H1 (cell line): ENCODE data around the gene TMEM131L. TPM values are rescaled to one million over a fixed set of nuclear protein-coding genes. Genes with fewer than 3 reads are reported as not detected.

Experiments
- CTCF ChIA-PET: fragments of 300-600 bp; sonication (Branson Sonifier 250); formaldehyde crosslinking; loops from one replicate; lab custom pipeline; 2021; ENCODE audit not compliant: partially characterized antibody; lab: Charles Lee
- POLR2A ChIA-PET: fragments of 300-600 bp; sonication (Branson Sonifier 250); formaldehyde crosslinking; loops from one replicate; lab custom pipeline; 2021; ENCODE audit warnings: inconsistent platforms; ENCODE audit not compliant: partially characterized antibody; lab: Charles Lee
- DNase-seq, 2 experiments: peaks; one replicate each; pipeline versions ENCODE4 v3.0.0 to v3.0.0-alpha.2; 2010 to 2022; ENCODE audit warnings: low spot score in 2 of 2, low read depth in 1 of 2, mixed read lengths in 1 of 2
- FAIRE-seq: peaks from 2 replicates; lab custom pipeline; 2011; peaks lifted over from hg19 to GRCh38; lab: Jason Lieb, UNC
- H2AFZ ChIP-seq: 2 replicates; pipeline ENCODE4 v1.8.1; 2012; ENCODE audit warnings: low read length, inconsistent platforms
- H2AK5ac ChIP-seq: 2 replicates; pipeline ENCODE4 v1.6.1; 2013; ENCODE audit warnings: low read depth, low read length
- H2BK120ac ChIP-seq: replicated peaks from 2 replicates; pipeline ENCODE3; 2013; ENCODE audit warnings: low read depth, low read length, inconsistent platforms
- H2BK12ac ChIP-seq: 2 replicates; pipeline ENCODE4 v1.6.1; 2013; ENCODE audit warnings: low read depth, low read length
- H2BK15ac ChIP-seq: 2 replicates; pipeline ENCODE4 v1.6.1; 2013; ENCODE audit warnings: low read length
- H2BK20ac ChIP-seq: 2 replicates; pipeline ENCODE4 v1.6.1; 2013; ENCODE audit warnings: low read length
- H2BK5ac ChIP-seq: 2 replicates; pipeline ENCODE4 v1.6.1; 2013; ENCODE audit warnings: low read depth, low read length
- H3K14ac ChIP-seq: 2 replicates; pipeline ENCODE4 v1.6.1; 2013; ENCODE audit warnings: inconsistent platforms; ENCODE audit not compliant: insufficient read length
- H3K18ac ChIP-seq: 2 replicates; pipeline ENCODE4 v1.6.1; 2013; ENCODE audit warnings: low read length; ENCODE audit errors: extremely low read depth
- H3K23ac ChIP-seq: 2 replicates; pipeline ENCODE4 v1.6.1; 2013; ENCODE audit warnings: inconsistent platforms; ENCODE audit not compliant: insufficient read length
- H3K23me2 ChIP-seq: 2 replicates; pipeline ENCODE4 v1.6.1; 2013; ENCODE audit warnings: low read depth, low read length
- H3K27ac ChIP-seq: 2 replicates; pipeline ENCODE4 v1.6.1; 2011; ENCODE audit warnings: low read depth, low read length, inconsistent platforms
- H3K27me3 ChIP-seq, 4 experiments: replicated peaks in 1 of 4; 1 replicate in 1 of 4; 2 replicates in 3 of 4; pipeline versions ENCODE4 v1.6.1 to v1.8.1; 2011 to 2013; ENCODE audit warnings: low read length in 3 of 4, mild to moderate bottlenecking in 3 of 4, inconsistent platforms in 2 of 4, mixed read lengths in 2 of 4, moderate library complexity in 1 of 4; ENCODE audit not compliant: control insufficient read depth in 3 of 4, insufficient read depth in 3 of 4; ENCODE audit errors: extremely low read depth in 1 of 4
- H3K36me3 ChIP-seq, 4 experiments: 2 replicates each; pipeline versions ENCODE4 v1.6.1 to v1.8.1; 2011 to 2013; ENCODE audit warnings: mild to moderate bottlenecking in 4 of 4, low read length in 3 of 4, moderate library complexity in 2 of 4, control low read depth in 1 of 4, inconsistent platforms in 1 of 4; ENCODE audit not compliant: insufficient read depth in 4 of 4, control insufficient read depth in 2 of 4
- H3K4ac ChIP-seq: replicated peaks from 2 replicates; pipeline ENCODE3; 2013; ENCODE audit warnings: low read length, low read depth, mixed read lengths, inconsistent platforms; ENCODE audit not compliant: insufficient read length
- H3K4me1 ChIP-seq, 4 experiments: replicated peaks in 1 of 4; 1 replicate in 1 of 4; 2 replicates in 3 of 4; pipeline versions ENCODE4 v1.6.1 to v1.8.1; 2011 to 2013; ENCODE audit warnings: low read length in 3 of 4, inconsistent platforms in 2 of 4, mixed read lengths in 1 of 4; ENCODE audit not compliant: insufficient read depth in 4 of 4, control insufficient read depth in 3 of 4
- H3K4me2 ChIP-seq, 2 experiments: 2 replicates each; pipeline versions ENCODE4 v1.6.1 to v1.8.1; 2011 to 2013; ENCODE audit warnings: low read depth in 2 of 2, low read length in 2 of 2, control low read depth in 1 of 2, inconsistent platforms in 1 of 2, mild to moderate bottlenecking in 1 of 2; ENCODE audit not compliant: insufficient read depth in 1 of 2
- H3K4me3 ChIP-seq, 4 experiments: fragments of 200-600, 300-600 bp in 1 of 4; sonication (generic), shearing (Covaris generic), sonication (Bioruptor Twin) in 1 of 4; 2 replicates each; pipeline versions ENCODE4 v1.5.1 to v1.8.1; 2011 to 2016; ENCODE audit warnings: low read length in 4 of 4, low read depth in 3 of 4, control low read depth in 2 of 4, inconsistent platforms in 2 of 4, mild to moderate bottlenecking in 2 of 4, mixed read lengths in 1 of 4, moderate library complexity in 1 of 4; ENCODE audit not compliant: insufficient read depth in 2 of 4; ENCODE audit errors: extremely low read depth in 1 of 4
- H3K56ac ChIP-seq: replicated peaks from 2 replicates; pipeline ENCODE3; 2013; ENCODE audit warnings: low read depth, mild to moderate bottlenecking, mixed read lengths, low read length, inconsistent platforms; ENCODE audit not compliant: insufficient read length
- H3K79me1 ChIP-seq: 2 replicates; pipeline ENCODE4 v1.6.1; 2013; ENCODE audit warnings: low read depth, low read length, control low read depth
- H3K79me2 ChIP-seq, 2 experiments: 2 replicates each; pipeline versions ENCODE4 v1.6.1 to v1.8.1; 2012 to 2013; ENCODE audit warnings: low read length in 2 of 2, mild to moderate bottlenecking in 2 of 2, inconsistent platforms in 1 of 2; ENCODE audit not compliant: insufficient read depth in 2 of 2, control insufficient read depth in 1 of 2
- H3K9ac ChIP-seq, 4 experiments: replicated peaks in 1 of 4; 1 replicate in 1 of 4; 2 replicates in 3 of 4; pipeline versions ENCODE4 v1.6.1 to v1.8.1; 2011 to 2013; ENCODE audit warnings: low read depth in 3 of 4, low read length in 3 of 4, control low read depth in 2 of 4, mild to moderate bottlenecking in 2 of 4, moderate library complexity in 2 of 4, inconsistent platforms in 1 of 4; ENCODE audit errors: extremely low read depth in 1 of 4
- H3K9me3 ChIP-seq, 2 experiments: 2 replicates each; pipeline versions ENCODE4 v1.6.1 to v1.8.1; 2012 to 2013; ENCODE audit warnings: mild to moderate bottlenecking in 2 of 2, moderate library complexity in 2 of 2, control low read depth in 1 of 2, inconsistent platforms in 1 of 2, low read depth in 1 of 2, low read length in 1 of 2, mixed read lengths in 1 of 2; ENCODE audit not compliant: insufficient read depth in 2 of 2
- H4K20me1 ChIP-seq, 2 experiments: replicated peaks in 1 of 2; 2 replicates each; pipeline versions ENCODE3 to v1.8.1; 2011 to 2013; ENCODE audit warnings: inconsistent platforms in 2 of 2, low read length in 2 of 2, mild to moderate bottlenecking in 1 of 2; ENCODE audit not compliant: insufficient read depth in 2 of 2, control insufficient read depth in 1 of 2
- H4K5ac ChIP-seq: 2 replicates; pipeline ENCODE4 v1.6.1; 2013; ENCODE audit warnings: low read length, low read depth, mixed read lengths, inconsistent platforms; ENCODE audit not compliant: insufficient read length
- H4K8ac ChIP-seq: 2 replicates; pipeline ENCODE4 v1.8.0; 2013; ENCODE audit warnings: mild to moderate bottlenecking, moderate library complexity, low read length, inconsistent platforms; ENCODE audit not compliant: insufficient read depth; ENCODE audit errors: extremely low read depth
- H4K91ac ChIP-seq: replicated peaks from 2 replicates; pipeline ENCODE3; 2013; ENCODE audit warnings: low read length, mixed read lengths, inconsistent platforms; ENCODE audit not compliant: insufficient read length
- ASH2L ChIP-seq: fragments of 200-600, 300-600 bp; sonication (generic); IDR thresholded peaks from one replicate; pipeline ENCODE4 v1.7.1; 2017; ENCODE audit warnings: low read length
- CHD1 ChIP-seq: IDR thresholded peaks from 2 replicates; pipeline ENCODE4 v1.6.1; 2012; ENCODE audit warnings: low read depth, low read length, improper control_type of control experiment
- CREB1 ChIP-seq: IDR thresholded peaks from 2 replicates; pipeline ENCODE4 v1.6.1; 2012; ENCODE audit warnings: inconsistent platforms
- CTCF ChIP-seq, 3 experiments: IDR thresholded peaks; 1 replicate in 2 of 3; 2 replicates in 1 of 3; pipeline versions ENCODE4 v1.5.1 to v1.6.1; 2011; ENCODE audit warnings: low read length in 3 of 3, mild to moderate bottlenecking in 3 of 3, inconsistent platforms in 2 of 3, low read depth in 1 of 3, moderate library complexity in 1 of 3; ENCODE audit not compliant: insufficient read depth in 1 of 3; ENCODE audit errors: control extremely low read depth in 1 of 3
- EGR1 ChIP-seq: IDR thresholded peaks from 2 replicates; pipeline ENCODE4 v1.6.1; 2011; ENCODE audit warnings: low read depth, low read length, borderline replicate concordance
- HDAC2 ChIP-seq, 2 experiments: fragments of 300-600 bp in 1 of 2; sonication (generic) in 1 of 2; IDR thresholded peaks; 2 replicates each; pipeline ENCODE4 v1.6.1; 2011 to 2012; ENCODE audit warnings: low read depth in 2 of 2, low read length in 2 of 2, mild to moderate bottlenecking in 2 of 2, moderate library complexity in 2 of 2, borderline replicate concordance in 1 of 2, inconsistent platforms in 1 of 2
- KDM5A ChIP-seq: fragments of 200-600 bp; IDR thresholded peaks from 2 replicates; pipeline ENCODE4 v1.7.1; 2012; ENCODE audit warnings: mild to moderate bottlenecking, low read length, inconsistent platforms, mixed read lengths
- RAD21 ChIP-seq, 2 experiments: IDR thresholded peaks in 1 of 2; conservative IDR thresholded peaks in 1 of 2; 2 replicates each; pipeline ENCODE4 v1.6.1; 2011; ENCODE audit warnings: low read depth in 2 of 2, low read length in 2 of 2, improper control_type of control experiment in 1 of 2, inconsistent platforms in 1 of 2, mild to moderate bottlenecking in 1 of 2, moderate library complexity in 1 of 2
- RNF2 ChIP-seq: fragments of 200-900, 300-1000 bp; sonication (generic); IDR thresholded peaks from 2 replicates; pipeline ENCODE4 v1.7.1; 2016; ENCODE audit warnings: borderline replicate concordance, low read depth, mild to moderate bottlenecking, antibody characterized with exemption, low read length; ENCODE audit not compliant: poor library complexity, severe bottlenecking; ENCODE audit errors: missing control alignments
- TEAD4 ChIP-seq: IDR thresholded peaks from 2 replicates; pipeline ENCODE4 v1.6.1; 2012; ENCODE audit warnings: low read depth, low read length, inconsistent platforms, mixed read lengths
- ZNF274 ChIP-seq: IDR thresholded peaks from 2 replicates; pipeline ENCODE4 v1.7.0; 2012; ENCODE audit warnings: low read length, borderline replicate concordance; ENCODE audit errors: extremely low read depth
- WGBS, 2 experiments: shearing (Covaris generic) in 1 of 2; methylation state at CpG; one replicate each; pipeline versions ENCODE4 v1.1.6 to v1.1.7; 2013 to 2015; ENCODE audit warnings: low lambda C conversion rate in 2 of 2, mixed read lengths in 2 of 2, inconsistent platforms in 1 of 2, low coverage in 1 of 2, missing lambda C conversion rate in 1 of 2; ENCODE audit not compliant: insufficient replicate concordance in 2 of 2, insufficient coverage in 1 of 2, insufficient read length in 1 of 2; ENCODE audit errors: extremely low coverage in 1 of 2, missing lambda C conversion rate in 1 of 2; 5-methylcytosine and 5-hydroxymethylcytosine counted together
- polyA plus RNA-seq, 7 experiments: library from polyadenylated mRNA; depleted of rRNA in 3 of 7; stranded (reverse) in 5 of 7; unstranded in 2 of 7; fragments of >200 nt in 5 of 7; fragments of 200-250 nt in 2 of 7; gene quantifications; 1 replicate in 5 of 7; 2 replicates in 1 of 7; 4 replicates in 1 of 7; pipeline versions ENCODE4 v1.2.1 to v1.2.3, GENCODE V29; 2011 to 2013; ENCODE audit warnings: missing spikeins in 2 of 7, mixed read lengths in 2 of 7
- total RNA-seq: library from RNA; stranded (reverse); fragmentation: NEBNext Ultra II Directional; extraction: Animal tissue kit (Norgen Biotek cat#: 25700); gene quantifications from 2 replicates; pipeline ENCODE4 v1.2.1, GENCODE V29; 2021

TMEM131L gene
- total and polyA plus RNA-seq, 2 of the 8 experiments (the other 6 are each of a cell fraction or from before 2014, with no cell fraction given): 14.3 to 26.1 TPM

GRCh38 chr4:153433754-153434105 lies 32.4 kb upstream of the TMEM131L start:
- no peak overlapping the region for H2BK5ac ChIP-seq
- H3K14ac ChIP-seq: no peak overlapping the region
- H3K4me1 ChIP-seq: no peaks in the 10 kb centered on the region
- no peak overlapping the region for H3K9ac ChIP-seq
- H3K23ac ChIP-seq: no peak overlapping the region
- H4K8ac ChIP-seq: no peak overlapping the region
- H3K79me1 ChIP-seq: no peaks in the 10 kb centered on the region
- no peak overlapping the region for H2AFZ ChIP-seq
- no peak overlapping the region for H3K27ac ChIP-seq
- no peak overlapping the region for H3K4ac ChIP-seq
- no peaks in the 10 kb centered on the region for H3K9me3 ChIP-seq
- no peaks in the 10 kb centered on the region for H3K27me3 ChIP-seq
- no peak overlapping the region for H2BK12ac ChIP-seq
- H2BK20ac ChIP-seq: no peak overlapping the region
- no peak overlapping the region for H3K4me2 ChIP-seq
- H3K4me3 ChIP-seq: no peak overlapping the region
- H4K91ac ChIP-seq: no peak overlapping the region
- no peaks in the 10 kb centered on the region for H4K20me1 ChIP-seq
- no peak overlapping the region for H3K18ac ChIP-seq
- no peak overlapping the region for H2BK15ac ChIP-seq
- WGBS, 2 experiments: 83% methylated on average over 3 of the region's 3 CpGs; no CpG with 5 or more reads in 1 of the 2 experiments
- H3K56ac ChIP-seq: no peak overlapping the region
- CTCF ChIA-PET: interaction anchor here (0.6 to 3.7 kb wide), 16 partner anchors 9 to 479 kb away, joined by 3 to 20 read pairs (median 4); partner anchors contain the start of gene TLR2
- H3K36me3 ChIP-seq: no peaks in the 10 kb centered on the region
- H2BK120ac ChIP-seq: no peak overlapping the region
- H3K23me2 ChIP-seq: no peaks in the 10 kb centered on the region
- POLR2A ChIA-PET: interaction anchor here (1.5 kb wide), 1 partner anchor 32 kb away, joined by 3 read pairs; the partner anchor contains the start of gene TMEM131L
- FAIRE-seq (no peak), DNase-seq (no peak)
- H4K5ac ChIP-seq: no peak overlapping the region
- no peak overlapping the region for H2AK5ac ChIP-seq
- H3K79me2 ChIP-seq: no peaks in the 10 kb centered on the region
- TF ChIP-seq CREB1 (no peak), TEAD4 (no peak), ZNF274 (no peak), ASH2L (no peak), HDAC2 (IDR thresholded peaks at IDR 0.05; ENCODE audit: borderline replicate concordance in 1 of 2, low read depth in 2 of 2, low read length in 2 of 2) (no peak), EGR1 (no peak), RNF2 (no peak), CTCF (IDR thresholded peaks at IDR 0.05; ENCODE audit: control extremely low read depth in 1 of 3, insufficient read depth in 1 of 3, low read depth in 1 of 3, low read length in 3 of 3) (no peak), RAD21 (IDR thresholded peaks at IDR 0.05 in 1 of 2, conservative IDR thresholded peaks at IDR 0.05 in 1 of 2; ENCODE audit: low read depth in 2 of 2, low read length in 2 of 2) (no peak), KDM5A (no peak), CHD1 (no peak)
